SH-SY5Y (cell line): Measurements from ENCODE around the gene ARID5A.

ENCODE experiments used
- GATA2 ChIP-seq: IDR thresholded peaks from 2 replicates; pipeline ENCODE4 v1.6.1; 2011; ENCODE audit warnings: mild to moderate bottlenecking, low read depth, low read length
- GATA3 ChIP-seq: IDR thresholded peaks from 2 replicates; pipeline ENCODE4 v1.6.1; 2011; ENCODE audit warnings: low read depth, mild to moderate bottlenecking, low read length, moderate library complexity

GRCh38 chr2:96534701-96535181 is 1.8 kb upstream of the ARID5A start:
- TF ChIP-seq GATA2, result peak; percentile 83
- TF ChIP-seq GATA3, result no peak
